DND-41 (cell line): Measurements from ENCODE around the gene PTPRN2.

Source experiments
- ATAC-seq: fragments of 200-7000 bp; cut with Tn5 transposase; 3 replicates; pipeline ENCODE4 v1.9.1; 2021; ENCODE audit warnings: low read depth; ENCODE audit not compliant: insufficient read depth
- DNase-seq: peaks from one replicate; pipeline ENCODE4 v3.0.0-alpha.2; 2020
- H2AFZ ChIP-seq: 2 replicates; pipeline ENCODE4 v1.6.0; 2012; ENCODE audit warnings: low read depth, low read length
- H3K27ac ChIP-seq: 2 replicates; pipeline ENCODE4 v1.5.1; 2012; ENCODE audit warnings: low read length, inconsistent platforms
- H3K27me3 ChIP-seq: fragments of 200-600 bp; sonication (generic); 2 replicates; pipeline ENCODE4 v1.6.0; 2012; ENCODE audit warnings: low read length, mild to moderate bottlenecking, inconsistent platforms; ENCODE audit not compliant: insufficient read depth, poor library complexity
- H3K36me3 ChIP-seq: 2 replicates; pipeline ENCODE4 v1.5.1; 2012; ENCODE audit warnings: low read length, inconsistent platforms; ENCODE audit not compliant: insufficient read depth
- H3K4me1 ChIP-seq: 2 replicates; pipeline ENCODE4 v1.5.1; 2012; ENCODE audit warnings: mild to moderate bottlenecking, low read length; ENCODE audit not compliant: insufficient read depth
- H3K4me2 ChIP-seq: 2 replicates; pipeline ENCODE4 v1.6.0; 2012; ENCODE audit warnings: mild to moderate bottlenecking, moderate library complexity, low read length, inconsistent platforms; ENCODE audit not compliant: insufficient read depth
- H3K4me3 ChIP-seq, 2 experiments: fragments of 200-600 bp in 1 of 2; shearing (Covaris generic) in 1 of 2; 2 replicates each; pipeline ENCODE4 v1.5.1; 2012 to 2016; ENCODE audit warnings: inconsistent platforms in 2 of 2, low read length in 2 of 2, mild to moderate bottlenecking in 2 of 2, low read depth in 1 of 2, moderate library complexity in 1 of 2
- H3K79me2 ChIP-seq: 2 replicates; pipeline ENCODE4 v1.6.0; 2012; ENCODE audit warnings: low read length, inconsistent platforms; ENCODE audit not compliant: insufficient read depth
- H3K9ac ChIP-seq: 2 replicates; pipeline ENCODE4 v1.6.0; 2012; ENCODE audit warnings: low read depth, mild to moderate bottlenecking, inconsistent platforms, low read length, moderate library complexity
- H3K9me3 ChIP-seq: 2 replicates; pipeline ENCODE4 v1.5.1; 2012; ENCODE audit warnings: low read length, moderate library complexity, mild to moderate bottlenecking, inconsistent platforms; ENCODE audit not compliant: insufficient read depth, severe bottlenecking
- H4K20me1 ChIP-seq: 2 replicates; pipeline ENCODE4 v1.6.0; 2012; ENCODE audit warnings: low read length; ENCODE audit not compliant: insufficient read depth
- CTCF ChIP-seq: IDR thresholded peaks from 2 replicates; pipeline ENCODE4 v1.5.1; 2012; ENCODE audit warnings: borderline replicate concordance, low read length, moderate library complexity, mild to moderate bottlenecking; ENCODE audit not compliant: poor library complexity, severe bottlenecking; ENCODE audit errors: extremely low read depth
- EZH2 ChIP-seq: IDR thresholded peaks from 3 replicates; pipeline ENCODE4 v1.6.1; 2012; ENCODE audit warnings: borderline replicate concordance, low read depth, mild to moderate bottlenecking, moderate library complexity, low read length, inconsistent platforms; ENCODE audit not compliant: severe bottlenecking

Gene PTPRN2

DNA sequence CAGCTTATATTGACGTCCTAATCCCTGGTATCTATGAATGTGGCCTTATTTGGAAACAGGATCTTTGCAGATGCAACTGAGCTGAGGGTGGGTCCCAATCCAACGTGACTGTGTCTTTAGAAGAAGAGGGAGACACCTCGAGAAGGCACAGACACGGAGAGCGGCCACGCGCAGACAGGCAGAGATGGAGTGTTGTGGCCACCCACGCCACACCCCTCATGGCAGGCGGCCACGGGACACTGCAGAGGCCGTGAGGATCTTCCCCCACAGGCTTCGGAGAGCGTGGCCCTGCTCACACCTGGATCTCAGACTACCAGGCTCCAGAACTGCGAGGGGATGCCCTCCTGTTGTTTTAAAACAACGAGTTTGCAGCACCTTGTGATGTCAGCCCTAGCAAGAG is 1005.9 kb downstream of the PTPRN2 start:
- Histone ChIP-seq H3K4me2 (no peak overlapping the region), H4K20me1 (0 out of 2 replicates have a peak, but pooled peaks cover 3% of the 10 kb centered on the region), H3K9me3 (no peaks in the 10 kb centered on the region), H3K4me1 (no peaks in the 10 kb centered on the region), H3K36me3 (peaks cover 78% of the 10 kb centered on the region), H2AFZ (no peak overlapping the region), H3K27me3 (no peaks in the 10 kb centered on the region), H3K79me2 (0 out of 2 replicates have a peak, but pooled peaks cover 2% of the 10 kb centered on the region), H3K9ac (no peak overlapping the region), H3K27ac (no peak overlapping the region), H3K4me3 (no peak overlapping the region)
- DNase-seq = no peak
- no peak for ATAC-seq
- no peak for TF ChIP-seq EZH2
- TF ChIP-seq CTCF = no peak

GRCh38 chr7:157580324-157580723 is 1007.3 kb downstream of the PTPRN2 start:
- Histone ChIP-seq H3K4me1 (no peaks in the 10 kb centered on the region), H3K36me3 (peaks cover 79% of the 10 kb centered on the region), H3K79me2 (0 out of 2 replicates have a peak, but pooled peaks cover 2% of the 10 kb centered on the region), H3K9me3 (no peaks in the 10 kb centered on the region), H3K4me2 (no peak overlapping the region), H2AFZ (no peak overlapping the region), H3K27ac (no peak overlapping the region), H3K9ac (no peak overlapping the region), H4K20me1 (0 out of 2 replicates have a peak, but pooled peaks cover 3% of the 10 kb centered on the region), H3K27me3 (no peaks in the 10 kb centered on the region), H3K4me3 (no peak overlapping the region)
- DNase-seq (no peak), ATAC-seq (no peak)
- TF ChIP-seq EZH2 (no peak), CTCF (no peak)

DNA sequence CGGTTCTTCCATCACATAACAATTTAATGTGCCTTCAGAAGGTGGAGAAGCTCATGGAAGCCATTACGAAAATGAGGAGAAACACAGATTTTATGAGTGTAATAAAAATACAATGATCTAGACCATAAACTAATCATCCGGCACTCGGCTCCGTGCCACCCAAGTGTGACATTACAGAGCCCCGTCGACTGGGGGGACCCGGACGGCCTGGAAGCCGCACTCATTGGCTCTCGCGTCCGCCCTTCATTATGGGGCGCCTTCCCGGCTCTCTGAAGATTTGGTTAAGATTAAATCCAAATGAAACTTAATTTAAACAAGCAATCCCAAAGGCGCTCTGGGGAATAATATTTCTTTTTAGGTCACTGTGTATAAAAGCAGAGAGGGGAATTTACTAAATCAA is 1008.2 kb downstream of the PTPRN2 start:
- no peak for ATAC-seq
- H3K4me2 ChIP-seq = no peak overlapping the region
- H3K79me2 ChIP-seq = 0 out of 2 replicates have a peak, but pooled peaks cover 2% of the 10 kb centered on the region
- H2AFZ ChIP-seq = no peak overlapping the region
- H3K36me3 ChIP-seq = peaks cover 79% of the 10 kb centered on the region
- no peak for TF ChIP-seq EZH2
- TF ChIP-seq CTCF = no peak
- no peak for DNase-seq
- H3K4me3 ChIP-seq = no peak overlapping the region
- no peaks in the 10 kb centered on the region for H3K4me1 ChIP-seq
- H4K20me1 ChIP-seq = 0 out of 2 replicates have a peak, but pooled peaks cover 3% of the 10 kb centered on the region
- H3K9me3 ChIP-seq = no peaks in the 10 kb centered on the region
- H3K9ac ChIP-seq = no peak overlapping the region
- no peaks in the 10 kb centered on the region for H3K27me3 ChIP-seq
- H3K27ac ChIP-seq = no peak overlapping the region

DNA sequence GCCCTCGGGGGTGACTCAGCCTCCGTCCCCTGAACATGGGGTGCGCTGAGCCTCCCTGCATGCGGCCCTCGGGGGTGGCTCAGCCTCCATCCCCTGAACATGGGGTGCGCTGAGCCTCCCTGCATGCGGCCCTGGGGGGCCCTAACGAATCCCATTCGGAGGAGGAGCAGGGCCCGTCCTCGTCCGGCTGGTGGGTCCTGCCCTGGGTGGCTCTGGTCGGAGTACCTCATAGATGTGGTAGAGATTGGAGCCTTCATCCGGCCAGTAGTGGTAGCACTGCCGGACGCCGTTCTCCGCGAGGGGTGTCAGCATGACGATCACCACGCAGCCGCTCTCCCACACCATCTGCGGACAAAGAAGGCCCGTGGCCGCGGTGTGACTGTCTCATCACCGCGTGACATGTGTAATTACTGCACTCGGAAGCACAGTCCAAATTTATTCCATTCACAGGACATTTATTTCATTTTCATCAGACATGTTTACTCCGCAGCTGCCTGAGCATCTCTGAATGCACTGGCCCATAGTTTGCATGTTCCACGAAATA is 1009.8 kb downstream of the PTPRN2 start:
- Histone ChIP-seq H3K27ac (no peak overlapping the region), H3K9ac (no peak overlapping the region), H3K79me2 (0 out of 2 replicates have a peak, but pooled peaks cover 2% of the 10 kb centered on the region), H3K9me3 (no peaks in the 10 kb centered on the region), H3K4me2 (no peak overlapping the region), H2AFZ (no peak overlapping the region), H3K27me3 (no peaks in the 10 kb centered on the region), H3K4me3 (no peak overlapping the region), H3K4me1 (no peaks in the 10 kb centered on the region), H4K20me1 (0 out of 2 replicates have a peak, but pooled peaks cover 3% of the 10 kb centered on the region), H3K36me3 (peaks cover 80% of the 10 kb centered on the region)
- ATAC-seq = no peak
- TF ChIP-seq CTCF (no peak), EZH2 (no peak)
- no peak for DNase-seq
